HepG2 (cell line): ENCODE results near the gene SHISA7. TPM values are rescaled to one million over a fixed set of nuclear protein-coding genes. Genes with fewer than 3 reads are reported as not detected.
A peak's percentile ranks its signal among the peaks of the same experiment; 100 is the strongest.

Experiments
- ATAC-seq: fragments of 200-7000 bp; cut with Tn5 transposase; 3 replicates; pipeline ENCODE4 v1.9.1; 2020; ENCODE audit warnings: mild to moderate bottlenecking, moderate library complexity
- BruUV-seq: library from RNA; stranded (reverse); fragments of 400-500 nt; replicated peaks from 2 replicates; lab custom pipeline; 2021; lab: Mats Ljungman, UMichigan
- CTCF ChIA-PET: fragments of 300-600 bp; formaldehyde crosslinking; extraction: SDS; loops from one replicate; lab custom pipeline; 2021; ENCODE audit warnings: low total read pairs, inconsistent platforms, low intra/inter-chr PET ratio; lab: Yijun Ruan, JAX
- POLR2A ChIA-PET: fragments of 350-600 bp; sonication (Branson Sonifier 250); formaldehyde crosslinking; loops from one replicate; lab custom pipeline; 2020; ENCODE audit warnings: antibody characterized with exemption, inconsistent platforms; lab: Yijun Ruan, JAX
- DNase-seq: peaks from one replicate; pipeline ENCODE4 v3.0.0-alpha.2; 2015; ENCODE audit warnings: low spot score
- FAIRE-seq: peaks from 3 replicates; lab custom pipeline; 2011; peaks lifted over from hg19 to GRCh38; lab: Jason Lieb, UNC
- H2AFZ ChIP-seq: one replicate; pipeline ENCODE4 v1.6.1; 2011; ENCODE audit warnings: low read length, inconsistent platforms
- H3K27ac ChIP-seq: fragments of 300-600 bp; 3 replicates; pipeline ENCODE4 v1.8.0; 2011; ENCODE audit warnings: mixed run types, mild to moderate bottlenecking, mixed read lengths, low read length, inconsistent platforms; ENCODE audit not compliant: insufficient read depth; ENCODE audit errors: extremely low read length
- H3K27me3 ChIP-seq, 2 experiments: fragments of 200-600 bp in 1 of 2; 2 replicates in 1 of 2; 3 replicates in 1 of 2; pipeline versions ENCODE4 v1.6.0 to v1.8.0; 2011; ENCODE audit warnings: low read length in 2 of 2, mild to moderate bottlenecking in 2 of 2, moderate library complexity in 2 of 2, inconsistent platforms in 1 of 2; ENCODE audit not compliant: insufficient read depth in 2 of 2, control insufficient read depth in 1 of 2
- H3K36me3 ChIP-seq, 2 experiments: fragments of 200-600 bp in 1 of 2; replicated peaks in 1 of 2; 2 replicates in 1 of 2; 3 replicates in 1 of 2; pipeline versions ENCODE4 v1.5.1 to v1.8.0; 2011; ENCODE audit warnings: low read length in 2 of 2, inconsistent platforms in 1 of 2; ENCODE audit not compliant: insufficient read depth in 2 of 2, control insufficient read depth in 1 of 2
- H3K4me1 ChIP-seq: 2 replicates; pipeline ENCODE4 v1.5.1; 2012; ENCODE audit warnings: low read length, inconsistent platforms; ENCODE audit not compliant: insufficient read depth
- H3K4me2 ChIP-seq: 2 replicates; pipeline ENCODE4 v1.6.0; 2011; ENCODE audit warnings: low read depth, low read length, inconsistent platforms
- H3K4me3 ChIP-seq, 3 experiments: fragments of 200-600 bp in 1 of 3; sonication (generic), shearing (Covaris generic) in 1 of 3; replicated peaks in 1 of 3; 2 replicates each; pipeline ENCODE4 v1.5.1; 2011 to 2016; ENCODE audit warnings: low read length in 3 of 3, inconsistent platforms in 2 of 3, low read depth in 2 of 3, mild to moderate bottlenecking in 2 of 3, control low read depth in 1 of 3, mixed read lengths in 1 of 3; ENCODE audit not compliant: insufficient read depth in 1 of 3
- H3K79me2 ChIP-seq: one replicate; pipeline ENCODE4 v1.6.1; 2011; ENCODE audit warnings: low read length, inconsistent platforms; ENCODE audit not compliant: insufficient read depth
- H3K9ac ChIP-seq: 2 replicates; pipeline ENCODE4 v1.6.0; 2011; ENCODE audit warnings: mild to moderate bottlenecking, low read depth, low read length, inconsistent platforms; ENCODE audit not compliant: insufficient read depth
- H3K9me3 ChIP-seq: 2 replicates; pipeline ENCODE4 v1.5.1; 2012; ENCODE audit warnings: mild to moderate bottlenecking, low read length
- H4K20me1 ChIP-seq: 2 replicates; pipeline ENCODE4 v1.6.0; 2011; ENCODE audit warnings: inconsistent platforms, mild to moderate bottlenecking, low read length, moderate library complexity; ENCODE audit not compliant: insufficient read depth
- ATF3 ChIP-seq: sonication (generic); formaldehyde crosslinking; IDR thresholded peaks from 2 replicates; pipeline ENCODE4 v1.4.0; 2020; ENCODE audit warnings: missing genetic modification reagents
- GPN1 ChIP-seq: sonication (generic); formaldehyde crosslinking; IDR thresholded peaks from 2 replicates; pipeline ENCODE4 v1.5.1; 2020; ENCODE audit warnings: missing genetic modification reagents, borderline replicate concordance
- RBFOX2 ChIP-seq: fragments of 200-400 bp; formaldehyde crosslinking; IDR thresholded peaks from 2 replicates; pipeline ENCODE4 v1.6.1; 2017; ENCODE audit warnings: low read depth, mild to moderate bottlenecking, low read length
- ZBTB38 ChIP-seq: sonication (generic); formaldehyde crosslinking; IDR thresholded peaks from 2 replicates; pipeline ENCODE4 v1.5.1; 2020; ENCODE audit warnings: mild to moderate bottlenecking, missing genetic modification reagents
- ZNF331 ChIP-seq: sonication (generic); formaldehyde crosslinking; IDR thresholded peaks from 2 replicates; pipeline ENCODE4 v1.4.0; 2020; ENCODE audit warnings: missing genetic modification reagents
- ZSCAN21 ChIP-seq: sonication (generic); formaldehyde crosslinking; IDR thresholded peaks from 2 replicates; pipeline ENCODE4 v1.8.0; 2022; ENCODE audit warnings: mild to moderate bottlenecking, missing genetic modification reagents, moderate library complexity, borderline replicate concordance
- WGBS: methylation state at CpG from one replicate; pipeline ENCODE4 v1.1.6; 2017; ENCODE audit warnings: low lambda C conversion rate; 5-methylcytosine and 5-hydroxymethylcytosine counted together
- in situ Hi-C: cut with HindIII; loops from 2 replicates; pipeline ENCODE4 v1.10.0; 2017; ENCODE audit warnings: low pct_unique_long_range_greater_than_20kb; ENCODE audit not compliant: extremely low pct_ligation_motif_present
- intact Hi-C: fragments of 100-400 bp; cut with micrococcal nuclease; formaldehyde crosslinking; loops from one replicate; pipeline ENCODE4 v1.10.0; 2022; ENCODE audit not compliant: unreplicated experiment
- polyA plus RNA-seq, 8 experiments: library from polyadenylated mRNA; depleted of rRNA in 3 of 8; stranded (reverse) in 7 of 8; unstranded in 1 of 8; fragments of >200 nt; fragmentation: Illumina TruSeq in 4 of 8; extraction: Trizol in 4 of 8; gene quantifications; 2 replicates each; pipeline versions ENCODE4 v1.2.1 to v1.2.3, GENCODE V29; 2011 to 2016; ENCODE audit warnings: low read depth in 4 of 8, missing spikeins in 1 of 8, mixed read lengths in 1 of 8; ENCODE audit not compliant: insufficient read depth in 1 of 8
- total RNA-seq, 5 experiments: library from RNA; depleted of rRNA; stranded (reverse); fragments of >200 nt; fragmentation: Illumina TruSeq; extraction: Trizol; gene quantifications; 2 replicates each; pipeline ENCODE4 v1.2.3, GENCODE V29; 2016; ENCODE audit warnings: low read depth in 1 of 5

SHISA7 gene
- total and polyA plus RNA-seq, 2 of the 13 experiments (the other 11 are each of a cell fraction or from before 2014, with no cell fraction given) = not detected

DNA sequence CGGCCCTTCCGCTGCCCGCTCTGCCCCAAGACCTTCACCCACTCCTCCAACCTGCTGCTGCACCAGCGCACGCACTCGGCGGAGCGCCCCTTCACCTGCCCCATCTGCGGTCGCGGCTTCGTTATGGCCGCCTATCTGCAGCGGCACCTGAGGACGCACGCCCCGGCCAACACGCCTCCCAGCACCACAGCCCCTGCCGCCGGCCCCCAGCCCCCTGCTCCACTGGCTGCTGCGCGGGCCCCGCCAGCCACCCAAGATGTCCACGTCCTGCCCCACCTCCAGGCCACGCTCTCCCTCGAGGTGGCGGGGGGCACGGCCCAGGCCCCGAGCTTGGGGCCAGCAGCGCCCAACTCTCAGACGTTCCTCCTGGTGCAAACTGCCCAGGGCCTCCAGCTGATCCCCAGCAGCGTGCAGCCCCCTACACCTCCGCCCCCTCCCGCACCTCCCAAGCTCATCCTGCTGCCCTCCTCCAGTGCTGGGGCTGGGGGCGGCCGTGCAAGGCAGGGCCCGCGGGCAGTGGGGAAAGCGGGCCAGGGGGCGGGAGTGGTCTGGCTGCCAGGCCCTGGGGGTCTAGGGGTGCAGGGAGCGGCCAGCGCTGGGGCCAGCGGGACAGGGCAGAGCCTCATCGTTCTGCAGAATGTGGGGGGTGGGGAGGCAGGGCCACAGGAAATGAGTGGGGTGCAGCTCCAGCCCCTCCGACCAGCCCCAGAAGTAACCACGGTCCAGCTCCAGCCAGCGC, 40.0 kb upstream of the SHISA7 start:
- H3K9me3 ChIP-seq = no peaks in the 10 kb centered on the region
- H3K27me3 ChIP-seq = no peaks in the 10 kb centered on the region
- no peak overlapping the region for H3K4me2 ChIP-seq
- H3K79me2 ChIP-seq = peaks cover 7% of the 10 kb centered on the region
- TF ChIP-seq ZBTB38 (CRISPR knock-in tag) (no peak), ATF3 (CRISPR knock-in tag) (no peak), RBFOX2 (peak; percentile 48; the same call in 1 of the 2 replicates)
- H2AFZ ChIP-seq = no peak overlapping the region
- ChIA-PET CTCF (no interaction called here), POLR2A (interaction anchor here (1.9 kb wide), 1 partner anchor 70 kb away, joined by 4 read pairs; no protein-coding TSS in a partner anchor)
- no peaks in the 10 kb centered on the region for H3K36me3 ChIP-seq
- no TSS peak for BruUV-seq
- ATAC-seq = no peak
- in situ Hi-C loops = no loop called here
- H3K9ac ChIP-seq = no peak overlapping the region
- H3K27ac ChIP-seq = no peak overlapping the region
- intact Hi-C loops = no loop called here
- H4K20me1 ChIP-seq = no peaks in the 10 kb centered on the region
- FAIRE-seq = no peak
- H3K4me3 ChIP-seq = no peak overlapping the region
- peaks cover 32% of the 10 kb centered on the region for H3K4me1 ChIP-seq
- WGBS = 96% methylated on average over 41 of the region's 47 CpGs
- DNase-seq = no peak

DNA sequence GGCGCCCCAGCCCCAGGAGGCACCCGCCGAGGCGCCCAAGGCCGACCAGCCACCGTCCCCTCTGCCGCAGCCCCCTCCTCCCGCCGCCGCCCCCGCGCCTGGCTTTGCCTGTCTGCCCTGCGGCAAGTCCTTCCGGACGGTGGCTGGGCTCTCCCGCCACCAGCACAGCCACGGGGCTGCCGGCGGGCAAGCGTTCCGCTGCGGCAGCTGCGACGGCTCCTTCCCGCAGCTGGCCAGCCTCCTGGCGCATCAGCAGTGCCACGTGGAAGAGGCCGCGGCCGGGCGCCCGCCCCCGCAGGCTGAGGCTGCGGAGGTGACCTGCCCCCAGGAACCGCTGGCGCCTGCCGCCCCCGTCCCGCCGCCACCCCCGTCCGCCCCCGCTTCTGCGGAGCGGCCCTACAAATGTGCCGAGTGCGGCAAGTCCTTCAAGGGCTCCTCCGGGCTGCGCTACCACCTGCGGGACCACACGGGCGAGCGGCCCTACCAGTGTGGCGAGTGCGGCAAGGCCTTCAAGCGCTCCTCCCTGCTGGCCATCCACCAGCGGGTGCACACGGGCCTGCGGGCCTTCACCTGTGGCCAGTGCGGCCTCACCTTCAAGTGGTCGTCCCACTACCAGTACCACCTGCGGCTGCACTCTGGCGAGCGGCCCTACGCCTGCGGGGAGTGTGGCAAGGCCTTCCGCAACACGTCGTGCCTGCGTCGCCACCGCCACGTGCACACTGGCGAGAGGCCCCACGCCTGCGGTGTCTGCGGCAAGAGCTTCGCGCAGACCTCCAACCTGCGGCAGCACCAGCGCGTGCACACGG, 39.3 kb upstream of the SHISA7 start:
- TF ChIP-seq RBFOX2 (0 out of 2 replicates have a peak, but pooled peaks have one; percentile 38), ZSCAN21 (CRISPR knock-in tag) (no peak), GPN1 (CRISPR knock-in tag) (no peak), ZNF331 (no peak)
- TF ChIP-seq, all 625 proteins: peak for 1
- Histone ChIP-seq H3K27me3 (no peaks in the 10 kb centered on the region), H3K9ac (no peak overlapping the region), H3K27ac (no peak overlapping the region), H3K4me3 (no peak overlapping the region), H2AFZ (no peak overlapping the region), H4K20me1 (no peaks in the 10 kb centered on the region), H3K79me2 (peaks cover 11% of the 10 kb centered on the region), H3K9me3 (no peaks in the 10 kb centered on the region), H3K4me1 (peaks cover 33% of the 10 kb centered on the region), H3K36me3 (no peaks in the 10 kb centered on the region), H3K4me2 (no peak overlapping the region)
- 98% methylated on average over 49 of the region's 83 CpGs for WGBS
- no TSS peak for BruUV-seq
- DNase-seq (no peak), ATAC-seq (no peak), FAIRE-seq (no peak)
- intact Hi-C loops (no loop called here), in situ Hi-C loops (no loop called here)
- ChIA-PET CTCF (no interaction called here), POLR2A (no interaction called here)
